NCI-H460 (cell line): ENCODE data around the gene SDCCAG8. TPM values are rescaled to one million over a fixed set of nuclear protein-coding genes. Genes with fewer than 3 reads are reported as not detected.

ENCODE experiments used
- DNase-seq: peaks from one replicate; pipeline ENCODE4 v3.0.0-alpha.2; 2016; ENCODE audit warnings: low read depth; ENCODE audit errors: extremely low read depth
- total RNA-seq: library from RNA; depleted of rRNA; stranded (reverse); fragments of >200 nt; shearing (Covaris generic); gene quantifications from 2 replicates; pipeline ENCODE4 v1.2.3, GENCODE V29; 2014

SDCCAG8 gene
- total RNA-seq, 1 experiment from 2014 or later = 30.1 TPM

DNA sequence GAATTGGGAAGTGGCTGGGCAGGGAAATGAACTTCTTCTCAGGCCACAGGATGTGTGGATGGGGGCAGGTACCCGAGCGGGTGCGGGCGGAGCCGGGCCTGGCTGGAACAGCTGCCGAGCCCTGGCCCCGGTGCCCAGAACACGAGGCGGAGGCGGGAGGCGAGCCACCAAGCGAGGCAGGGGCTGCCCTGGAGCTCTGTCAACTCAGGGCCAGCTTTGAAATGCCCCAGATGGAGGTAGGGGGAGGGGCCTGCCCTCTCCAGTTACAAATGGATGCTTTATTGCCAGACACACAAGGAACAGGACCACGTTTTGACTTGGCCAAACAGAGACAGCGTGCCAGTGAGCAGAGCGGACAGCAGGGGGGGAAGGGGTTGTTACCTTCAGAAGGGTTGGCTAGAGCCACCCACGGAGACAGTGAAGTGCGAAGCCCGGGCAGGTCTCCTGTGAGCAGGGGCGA lies 240.4 kb downstream of the SDCCAG8 start:
- DNase-seq = no peak

DNA sequence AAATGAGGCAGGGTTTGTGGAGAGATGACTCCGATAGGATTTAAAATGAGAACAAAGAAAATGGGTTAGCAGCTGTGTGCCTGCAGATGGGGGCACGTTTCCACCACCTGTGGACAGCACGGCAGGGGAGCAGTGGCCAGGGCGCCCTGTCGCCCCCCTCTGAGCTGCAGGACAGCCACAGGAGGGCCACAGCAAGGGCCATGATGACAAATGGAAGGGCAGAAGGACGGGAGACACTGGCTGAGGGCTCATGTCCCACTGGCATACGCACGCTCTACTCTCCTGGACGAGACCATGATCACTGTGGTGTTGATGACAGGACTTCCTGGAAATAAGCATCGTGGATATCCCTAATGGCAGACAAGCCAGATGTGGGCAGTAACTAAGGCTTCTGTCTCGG lies 241.0 kb downstream of the SDCCAG8 start:
- DNase-seq = no peak

DNA sequence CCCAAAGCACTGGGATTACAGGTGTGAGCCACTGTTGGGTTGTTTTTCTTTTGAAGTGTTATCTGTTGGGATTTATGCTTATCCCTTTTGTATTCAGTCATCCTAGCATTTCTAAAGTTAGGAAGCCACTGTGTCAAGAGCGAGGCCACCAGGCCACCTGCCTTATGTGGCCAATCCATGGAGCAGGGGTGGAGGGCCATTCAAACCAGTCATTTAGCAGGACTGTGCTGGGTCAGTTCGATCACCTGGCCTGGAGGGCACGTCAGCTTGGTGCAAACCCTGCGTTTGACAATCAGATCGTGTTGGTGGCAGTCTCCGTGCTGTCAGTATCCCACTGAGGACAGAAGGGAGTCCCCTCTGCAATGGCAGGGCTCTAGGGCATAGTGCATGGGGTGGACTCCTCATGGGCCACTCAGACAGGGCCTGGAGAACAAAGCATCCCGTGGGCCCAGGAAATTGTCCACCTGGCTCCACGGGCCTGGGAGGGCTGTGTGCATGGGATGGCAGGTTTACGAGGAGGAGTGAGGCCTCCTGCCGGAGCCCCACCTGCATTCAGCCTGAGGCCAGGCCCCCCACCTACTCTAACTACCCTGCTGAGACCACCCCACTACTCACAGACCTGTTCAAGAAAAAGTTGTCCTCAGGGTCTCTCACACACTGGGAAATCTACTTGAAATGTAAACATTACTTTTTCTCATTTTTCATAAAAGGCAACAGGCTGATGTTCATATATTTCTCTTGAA lies 242.3 kb downstream of the SDCCAG8 start:
- no peak for DNase-seq

DNA sequence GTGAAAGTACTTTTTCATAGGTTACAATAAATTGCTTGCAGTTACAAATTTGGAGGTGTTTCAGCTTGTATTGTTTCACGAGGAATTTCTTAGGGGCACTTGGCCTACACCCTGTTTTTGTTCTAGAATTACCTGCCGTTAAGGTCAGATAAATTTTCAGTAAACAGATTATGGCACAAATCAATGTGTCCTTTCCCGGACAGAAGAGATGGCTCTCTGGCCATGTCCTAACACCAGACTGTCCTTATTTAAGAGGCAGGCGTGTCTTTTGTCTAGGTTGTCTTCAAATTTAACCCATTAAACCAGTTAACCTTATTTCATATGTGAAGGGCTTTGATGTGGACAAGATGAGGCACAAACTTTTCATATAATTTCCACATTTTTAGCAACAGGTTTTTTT lies 243.4 kb downstream of the SDCCAG8 start:
- DNase-seq = no peak

DNA sequence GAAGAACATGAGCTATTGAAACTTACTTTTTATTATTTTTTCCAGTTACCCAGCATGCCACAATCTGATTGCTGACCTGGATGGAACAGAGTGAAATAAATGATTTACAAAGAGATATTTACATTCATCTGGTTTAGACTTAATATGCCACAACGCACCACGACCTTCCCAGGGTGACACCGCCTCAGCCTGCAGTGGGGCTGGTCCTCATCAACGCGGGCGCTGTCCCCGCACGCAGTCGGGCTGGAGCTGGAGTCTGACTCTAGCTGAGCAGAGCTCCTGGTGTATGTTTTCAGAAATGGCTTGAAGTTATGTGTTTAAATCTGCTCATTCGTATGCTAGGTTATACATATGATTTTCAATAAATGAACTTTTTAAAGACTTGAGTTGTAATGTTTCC lies 243.9 kb downstream of the SDCCAG8 start:
- no peak for DNase-seq

DNA sequence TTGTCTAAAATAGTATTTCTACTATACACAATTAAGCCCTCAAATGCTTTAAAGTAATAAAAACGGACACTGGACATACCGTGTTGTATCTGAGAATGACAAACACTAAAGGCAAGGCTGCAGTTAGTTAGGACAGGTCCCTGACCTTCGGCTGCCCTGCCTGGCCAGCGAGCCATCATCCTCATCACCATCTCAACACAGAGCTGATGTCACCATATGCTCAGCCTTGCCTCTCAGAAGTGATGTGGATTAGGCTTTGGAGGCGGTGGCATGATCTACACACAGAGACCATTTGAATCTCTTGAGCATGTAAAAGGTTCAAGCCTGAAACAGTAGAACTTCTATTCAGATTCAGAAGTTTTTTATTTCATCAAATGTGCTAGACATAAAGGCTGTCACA lies 244.7 kb downstream of the SDCCAG8 start:
- no peak for DNase-seq

DNA sequence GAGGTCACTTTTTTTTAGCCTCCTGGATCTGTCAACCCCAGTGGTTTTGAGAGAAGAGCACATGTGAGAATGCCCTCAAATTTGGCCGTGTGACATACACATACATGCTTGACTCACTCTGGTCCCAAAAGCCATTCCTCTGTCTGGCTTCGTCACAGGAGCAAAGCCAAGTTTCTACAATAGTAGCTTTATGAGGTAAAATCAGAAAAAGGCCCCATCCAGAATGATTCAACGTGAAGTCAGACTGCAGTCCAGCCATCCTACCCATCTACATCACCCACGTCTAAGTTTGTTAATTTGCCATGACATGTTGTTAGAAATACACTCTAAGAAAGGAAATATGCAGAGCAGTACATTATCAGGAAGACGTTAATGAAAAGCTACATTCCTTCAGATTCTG lies 245.2 kb downstream of the SDCCAG8 start:
- no peak for DNase-seq

DNA sequence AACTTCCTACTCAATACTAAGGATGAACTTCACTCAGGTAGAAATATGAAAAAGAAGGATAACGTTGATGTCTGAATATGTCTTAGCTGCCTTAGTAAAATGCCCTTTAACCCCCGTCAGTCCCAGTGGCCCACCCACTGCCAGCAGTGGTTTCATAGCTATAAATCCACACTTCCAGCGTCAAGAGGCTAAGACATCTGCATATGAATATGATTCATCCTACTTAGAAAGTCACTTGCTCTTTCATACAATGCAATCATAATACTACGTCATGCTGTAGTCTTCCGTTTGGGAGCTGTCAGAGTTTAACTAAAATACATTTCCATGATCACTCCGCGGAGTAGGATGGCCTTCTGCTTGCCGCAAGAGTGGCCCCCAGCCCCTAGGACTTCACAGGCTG lies 247.3 kb downstream of the SDCCAG8 start:
- DNase-seq = no peak

DNA sequence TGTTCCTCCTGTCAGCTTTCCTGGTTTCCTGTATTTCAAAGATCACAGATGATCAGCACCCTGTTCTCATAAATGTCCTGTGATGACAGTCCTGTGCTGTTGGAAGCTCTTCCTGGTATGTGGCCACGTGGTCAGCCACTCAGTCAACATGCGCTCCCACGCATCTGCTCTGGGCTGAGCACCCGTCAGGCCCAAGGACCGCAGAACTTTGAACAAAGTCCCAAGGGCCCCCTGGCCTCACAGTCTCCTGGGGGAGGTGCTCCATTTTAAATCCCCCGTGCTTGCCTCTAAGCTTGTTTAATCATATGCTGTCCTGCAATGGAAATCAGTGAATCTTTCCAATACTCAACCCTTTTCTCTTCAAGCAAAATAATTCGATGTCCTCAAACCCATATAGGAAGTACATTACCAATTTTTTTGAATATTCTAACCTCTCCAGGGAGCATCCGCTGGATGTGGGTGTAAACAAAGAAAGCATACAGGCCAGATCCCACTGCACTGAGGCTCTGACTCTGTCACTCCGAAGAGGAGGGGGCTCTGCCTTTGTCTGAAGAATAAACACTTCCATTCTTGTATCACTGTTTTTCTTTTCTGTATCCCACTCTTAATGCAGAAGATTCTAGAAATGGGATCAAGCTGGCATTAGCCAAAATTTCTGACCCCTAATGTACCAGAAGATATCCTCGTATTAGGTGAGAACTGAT lies 250.3 kb downstream of the SDCCAG8 start:
- DNase-seq = no peak

DNA sequence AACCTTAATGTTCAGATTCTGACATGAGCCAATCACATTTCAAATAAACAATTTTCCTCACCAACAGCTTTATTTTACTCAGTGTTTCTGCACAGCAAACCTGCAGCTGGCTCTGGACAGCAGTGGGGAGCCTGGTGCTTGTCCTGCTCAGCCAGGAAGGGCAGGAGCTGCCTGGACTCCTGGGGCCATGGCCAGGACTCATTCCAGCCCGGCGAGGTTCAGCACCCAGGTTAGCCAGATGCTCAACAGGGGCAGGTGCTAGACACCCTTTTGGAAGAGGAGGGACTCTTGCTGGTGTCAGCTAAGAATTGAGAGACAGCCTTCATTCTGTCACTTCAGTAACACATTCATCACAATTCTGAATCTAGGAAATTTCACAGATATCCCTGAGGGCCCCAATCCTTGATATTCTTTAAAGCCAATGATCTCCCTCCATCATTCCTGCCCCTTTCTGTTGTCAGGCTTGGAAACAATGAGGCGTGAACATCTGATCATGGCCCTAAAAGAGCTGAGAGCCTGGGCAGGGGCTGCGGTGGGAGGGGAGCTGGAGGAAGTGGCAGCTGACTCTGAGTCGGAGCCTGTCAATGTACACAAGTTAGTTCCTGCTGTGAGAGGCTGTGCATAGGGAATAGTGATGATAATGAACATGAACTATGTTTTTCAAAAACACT lies 251.3 kb downstream of the SDCCAG8 start:
- no peak for DNase-seq

DNA sequence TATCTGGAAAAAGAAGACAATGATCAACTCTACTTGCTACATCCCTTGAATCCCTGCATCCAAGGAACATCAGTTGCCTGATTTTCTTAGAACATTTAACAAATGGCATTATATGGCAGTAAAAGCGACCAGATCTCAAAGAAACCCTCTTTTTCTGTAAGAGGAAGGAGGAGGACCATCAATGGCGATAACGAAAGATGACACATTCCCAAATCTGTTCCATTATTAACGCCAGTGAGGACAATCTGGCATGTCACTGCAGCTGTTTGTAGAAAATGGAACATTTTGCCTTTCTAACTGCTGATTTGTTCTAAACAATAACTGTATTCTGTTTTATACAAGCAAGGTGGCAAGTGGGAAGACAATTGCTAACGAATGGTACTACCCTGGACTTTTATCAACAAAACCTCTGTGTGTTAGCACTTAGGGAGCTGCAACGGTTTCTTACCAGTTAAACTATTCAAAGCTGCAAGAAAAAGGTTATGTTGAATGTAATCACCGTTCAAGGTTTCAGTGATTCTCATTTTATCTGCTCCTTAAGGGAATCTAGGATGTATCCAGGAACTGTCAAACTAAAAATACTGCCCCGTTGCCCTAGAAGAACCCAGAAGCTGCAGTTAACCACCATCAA lies 251.9 kb downstream of the SDCCAG8 start:
- no peak for DNase-seq

DNA sequence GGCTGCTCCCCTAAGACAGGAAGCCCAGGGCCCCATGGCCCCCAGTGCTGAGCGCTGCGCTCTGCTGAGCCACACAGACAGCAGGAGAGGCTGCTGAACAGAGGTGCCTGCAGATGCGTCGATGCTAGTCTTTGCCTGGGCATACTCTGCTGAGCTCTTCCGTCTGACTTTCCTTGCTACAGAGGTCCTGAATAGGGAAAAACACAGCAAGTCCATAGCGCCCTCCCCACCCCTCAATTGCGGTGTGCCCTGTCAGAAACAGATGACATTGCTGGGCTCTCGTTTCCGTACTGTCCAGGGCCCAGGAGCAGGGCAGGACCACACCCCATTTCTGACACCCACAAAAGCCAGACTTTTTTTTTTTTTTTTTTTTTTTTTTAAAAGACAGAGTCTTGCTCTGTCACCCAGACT lies 252.5 kb downstream of the SDCCAG8 start:
- no peak for DNase-seq

DNA sequence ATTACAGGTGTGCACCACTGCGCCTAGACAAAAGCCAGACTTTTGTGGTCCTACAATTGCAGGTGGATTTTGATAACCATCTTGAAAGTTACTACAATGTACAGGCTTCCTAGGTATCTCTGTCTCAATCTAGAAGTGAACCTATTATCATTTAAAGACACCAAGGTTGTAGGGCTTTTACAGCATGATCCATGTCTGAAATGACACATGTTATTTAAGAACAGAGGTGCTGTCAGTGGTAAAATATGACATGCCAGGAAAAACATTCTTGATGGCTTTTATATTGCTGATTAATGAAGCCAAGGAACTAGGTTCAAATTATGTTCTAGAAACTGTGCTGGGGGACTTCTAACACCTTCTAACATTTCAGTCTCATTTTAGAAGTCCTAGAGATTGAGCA lies 253.1 kb downstream of the SDCCAG8 start:
- DNase-seq = no peak

DNA sequence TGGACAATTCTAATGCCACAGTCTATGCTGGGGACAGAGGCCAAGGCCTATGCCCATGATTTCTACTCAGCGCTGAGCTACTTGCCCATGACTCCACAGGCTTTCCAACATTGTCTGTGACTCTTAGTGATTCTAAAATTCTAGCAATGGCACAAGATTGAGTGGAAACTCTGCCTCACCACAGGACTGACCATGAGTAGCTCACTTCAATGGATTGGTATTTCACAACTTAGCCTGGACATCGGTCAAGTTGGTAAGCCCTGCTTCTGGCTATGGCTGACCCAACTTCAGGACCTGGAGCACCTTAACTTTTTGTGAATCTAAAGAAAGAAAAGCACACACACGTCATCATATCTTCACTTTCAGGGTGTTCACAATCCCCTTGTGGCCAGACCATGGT lies 255.1 kb downstream of the SDCCAG8 start:
- no peak for DNase-seq

DNA sequence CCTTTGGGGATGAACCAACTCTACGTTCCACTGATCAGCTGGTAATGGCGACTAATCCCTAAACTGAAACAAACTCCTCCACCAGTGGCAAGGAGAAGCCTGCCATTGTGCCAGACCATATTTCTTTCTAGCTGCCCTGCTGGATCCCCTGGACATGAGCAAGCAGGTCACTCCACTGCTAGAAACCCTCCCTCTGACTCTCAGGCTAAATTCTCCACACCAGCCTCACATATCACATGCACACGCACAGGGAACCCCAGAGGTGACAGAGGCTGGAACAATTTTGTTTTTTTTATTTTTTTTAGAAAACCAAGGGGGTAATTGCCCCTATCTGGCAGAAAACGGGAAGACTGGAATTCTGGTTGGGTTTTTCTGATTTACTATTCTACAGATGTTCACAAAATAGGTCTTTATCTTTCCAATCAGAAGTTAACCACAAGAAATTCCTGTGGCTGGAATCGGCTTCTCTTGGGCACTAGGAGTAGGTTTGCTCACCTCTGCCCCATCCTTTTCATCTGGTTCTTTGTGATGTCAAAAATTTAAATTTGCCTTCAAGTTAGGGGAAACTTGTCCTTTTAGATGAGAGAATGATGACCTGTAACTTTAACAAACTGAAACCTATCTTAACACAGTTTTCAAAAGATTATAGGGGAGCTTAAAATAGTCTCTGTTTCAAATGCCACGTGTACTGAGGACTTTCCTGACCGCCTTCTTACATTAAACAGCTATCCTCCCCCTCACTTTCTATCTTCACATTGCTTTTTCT lies 258.1 kb downstream of the SDCCAG8 start:
- no peak for DNase-seq

DNA sequence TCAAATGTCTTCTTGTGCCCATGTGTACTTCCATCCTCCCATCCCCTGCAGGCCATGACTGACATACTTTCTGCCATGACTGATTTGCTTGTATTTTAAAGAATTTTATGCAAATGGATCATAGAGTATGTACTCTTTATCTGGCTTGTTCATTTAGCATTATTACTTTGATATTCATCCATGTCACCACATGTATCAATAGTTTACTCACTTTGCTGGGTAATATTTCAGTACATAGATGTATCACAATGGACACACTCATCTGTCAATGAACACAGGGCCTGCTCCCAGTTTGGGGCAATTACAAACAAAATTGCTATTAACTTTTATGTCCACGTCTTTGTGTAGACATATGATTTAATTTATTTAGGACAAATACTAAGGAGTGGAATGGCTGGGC lies 259.1 kb downstream of the SDCCAG8 start:
- DNase-seq = no peak

DNA sequence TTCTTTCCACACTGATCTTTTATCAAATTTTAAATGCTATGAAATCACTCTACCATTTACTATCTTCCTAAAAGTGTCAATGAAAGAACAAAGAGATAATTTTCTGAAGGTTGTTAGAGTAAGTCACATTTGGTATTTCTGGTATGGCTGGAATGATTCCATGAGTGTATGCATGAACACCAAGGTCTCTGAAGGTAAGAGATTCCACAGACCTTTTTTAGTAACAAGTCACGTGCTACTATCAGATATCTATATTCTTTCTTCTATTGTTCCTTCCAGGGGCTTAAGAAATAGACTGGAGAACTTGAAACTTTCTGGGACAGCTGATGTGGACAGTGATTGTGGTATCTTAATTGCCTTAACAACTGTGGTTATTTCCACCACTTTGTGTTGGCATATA lies 265.0 kb downstream of the SDCCAG8 start:
- no peak for DNase-seq

DNA sequence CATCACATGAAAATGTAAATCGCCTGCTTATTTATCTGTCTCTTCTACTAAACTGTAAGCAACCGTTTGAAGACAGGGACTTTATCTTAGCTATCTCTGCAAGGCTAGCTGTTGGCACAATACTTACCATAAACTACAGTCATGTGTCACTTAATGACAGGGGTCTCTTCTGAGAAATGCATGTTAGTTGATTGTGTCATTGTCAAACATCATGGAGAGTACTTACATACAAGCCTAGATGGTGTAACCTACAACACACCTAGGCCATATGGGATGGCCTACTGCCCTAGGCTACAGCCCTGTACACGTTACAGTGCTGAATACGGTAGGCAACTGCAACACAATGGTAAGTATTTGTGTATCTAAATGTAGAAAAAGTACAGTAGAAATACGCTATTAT lies 267.9 kb downstream of the SDCCAG8 start:
- DNase-seq = no peak

DNA sequence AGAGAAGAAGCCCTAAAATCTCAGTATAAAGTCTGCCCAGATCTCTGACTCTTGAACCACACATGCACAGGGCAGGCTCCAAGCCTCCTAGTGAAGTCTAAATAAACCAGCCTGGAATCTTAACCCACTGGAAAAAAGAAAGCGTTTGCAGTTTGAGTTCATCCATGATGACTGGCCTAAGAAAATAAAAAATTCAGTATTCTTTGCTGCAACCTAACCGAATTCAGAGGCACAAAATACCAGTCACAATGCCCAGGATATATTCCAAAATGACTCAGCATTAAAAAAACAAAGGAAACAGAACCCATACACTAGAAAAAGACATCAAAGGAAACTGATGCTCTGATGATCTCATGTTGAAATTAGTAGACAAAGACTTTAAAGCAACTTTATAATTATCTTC lies 269.2 kb downstream of the SDCCAG8 start:
- DNase-seq = no peak

DNA sequence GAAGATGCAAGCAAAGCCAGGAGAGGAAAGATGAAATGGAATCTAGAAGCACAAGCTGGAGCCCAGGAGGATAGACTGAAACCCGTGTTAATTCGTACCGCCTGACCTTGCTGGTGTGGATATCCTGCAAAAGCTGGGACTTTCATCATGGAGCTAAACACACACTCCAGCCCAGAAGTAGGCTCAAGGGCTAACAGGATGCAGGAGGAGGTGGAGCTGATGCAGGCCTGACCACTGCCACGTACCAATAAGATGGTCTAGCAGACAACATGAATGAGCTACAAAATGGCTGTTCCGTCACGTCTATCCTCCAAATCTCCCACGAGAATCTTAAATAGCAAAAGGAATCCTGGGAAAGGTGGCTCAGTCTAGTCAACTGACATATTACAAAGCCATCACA lies 270.3 kb downstream of the SDCCAG8 start:
- DNase-seq = no peak
